Thymus (tissue), 11 donors: ENCODE results near the gene SPATS2. TPM values are rescaled to one million over a fixed set of nuclear protein-coding genes. Genes with fewer than 3 reads are reported as not detected.
"Not testable (repeated sequence)": the region's sequence is repeated elsewhere in the genome, so short reads cannot be mapped to it uniquely, and the experiment has no call there.

Source experiments
- DNase-seq, 9 donors: peaks; one replicate each; pipeline ENCODE4 v3.0.0-alpha.2; 2013; ENCODE audit warnings: low spot score in 9 of 9, low read depth in 6 of 9, missing footprints in 1 of 9
- H3K27ac ChIP-seq, 2 donors: one replicate each; pipeline ENCODE4 v1.5.1; 2013; ENCODE audit warnings: control low read depth in 1 of 2, low read depth in 1 of 2, low read length in 1 of 2, mild to moderate bottlenecking in 1 of 2, moderate library complexity in 1 of 2
- H3K27me3 ChIP-seq, 2 donors: one replicate each; pipeline ENCODE4 v1.5.1; 2013; ENCODE audit warnings: low read length in 1 of 2; ENCODE audit not compliant: control insufficient read depth in 2 of 2, insufficient read depth in 1 of 2
- H3K36me3 ChIP-seq, 2 donors: one replicate each; pipeline ENCODE4 v1.5.1; 2013; ENCODE audit warnings: low read length in 1 of 2, mild to moderate bottlenecking in 1 of 2, moderate library complexity in 1 of 2; ENCODE audit not compliant: control insufficient read depth in 2 of 2, insufficient read depth in 2 of 2
- H3K4me1 ChIP-seq, 2 donors: one replicate each; pipeline ENCODE4 v1.5.1; 2013; ENCODE audit warnings: low read length in 2 of 2; ENCODE audit not compliant: control insufficient read depth in 2 of 2, insufficient read depth in 2 of 2
- H3K4me3 ChIP-seq, 2 donors: one replicate each; pipeline ENCODE4 v1.5.1; 2013; ENCODE audit warnings: low read length in 2 of 2, control low read depth in 1 of 2, mild to moderate bottlenecking in 1 of 2
- H3K9me3 ChIP-seq, 2 donors: one replicate each; pipeline ENCODE4 v1.5.1; 2013; ENCODE audit warnings: low read length in 1 of 2, mild to moderate bottlenecking in 1 of 2; ENCODE audit not compliant: control insufficient read depth in 2 of 2, insufficient read depth in 1 of 2
- WGBS: extraction: QIAGEN DNeasy Blood & Tissue Kit; methylation state at CpG from one replicate; pipeline ENCODE4 v1.1.7; 2013; 5-methylcytosine and 5-hydroxymethylcytosine counted together
- polyA plus RNA-seq: library from polyadenylated mRNA; stranded (reverse); fragments of 200-250 nt; gene quantifications from one replicate; pipeline ENCODE4 v1.2.3, GENCODE V29; 2013
- total RNA-seq: library from RNA; stranded (reverse); fragments of 120-200 nt; gene quantifications from one replicate; pipeline ENCODE4 v1.2.4, GENCODE V29; 2013
- donor health status: healthy.

Gene SPATS2
- total and polyA plus RNA-seq, 2 donors: 14.2 to 15.3 TPM

- peaks cover 4 to 19% of the 10 kb centered on the region in 2 donors for H3K4me1 ChIP-seq
- WGBS: 60% methylated on average over 6 of the region's 6 CpGs
- no peaks in the 10 kb centered on the region for H3K27me3 ChIP-seq
- no peaks in the 10 kb centered on the region for H3K9me3 ChIP-seq
- DNase-seq: peak in 1 of 9 donors; percentile 37
- H3K36me3 ChIP-seq: no peaks in the 10 kb centered on the region
- no peak overlapping the region for H3K4me3 ChIP-seq
- peak overlapping the region in 1 of 2 donors; percentile 36 for H3K27ac ChIP-seq
Observed at GRCh38 chr12:49369411-49370145, 2.3 kb downstream of the SPATS2 start.

GRCh38 chr12:49370539-49370938 is 3.3 kb downstream of the SPATS2 start:
- peaks cover 4 to 18% of the 10 kb centered on the region in 2 donors for H3K4me1 ChIP-seq
- no peak overlapping the region for H3K4me3 ChIP-seq
- H3K9me3 ChIP-seq: no peaks in the 10 kb centered on the region
- 98% methylated on average over 6 of the region's 6 CpGs for WGBS
- no peaks in the 10 kb centered on the region for H3K27me3 ChIP-seq
- H3K27ac ChIP-seq: no peak overlapping the region
- no peak for DNase-seq
- H3K36me3 ChIP-seq: no peaks in the 10 kb centered on the region

- no peak overlapping the region for H3K4me3 ChIP-seq
- H3K36me3 ChIP-seq: no peaks in the 10 kb centered on the region
- 89% methylated on average over 1 of the region's 1 CpG for WGBS
- no peaks in the 10 kb centered on the region for H3K4me1 ChIP-seq
- no peak overlapping the region for H3K27ac ChIP-seq
- DNase-seq: no peak
- H3K9me3 ChIP-seq: no peaks in the 10 kb centered on the region
- no peaks in the 10 kb centered on the region for H3K27me3 ChIP-seq
Observed at GRCh38 chr12:49375406-49375805, 8.1 kb downstream of the SPATS2 start.

GRCh38 chr12:49377386-49377785 is 10.1 kb downstream of the SPATS2 start:
- DNase-seq: no peak
- no peaks in the 10 kb centered on the region for H3K27me3 ChIP-seq
- no peak overlapping the region for H3K4me3 ChIP-seq
- no peaks in the 10 kb centered on the region for H3K9me3 ChIP-seq
- 97% methylated on average over 2 of the region's 2 CpGs for WGBS
- no peak overlapping the region for H3K27ac ChIP-seq
- H3K4me1 ChIP-seq: no peaks in the 10 kb centered on the region
- no peaks in the 10 kb centered on the region for H3K36me3 ChIP-seq

- not testable (repeated sequence) for H3K27ac ChIP-seq, H3K4me1 ChIP-seq, H3K9me3 ChIP-seq, H3K27me3 ChIP-seq, H3K4me3 ChIP-seq, H3K36me3 ChIP-seq, DNase-seq
- 86% methylated on average over 9 of the region's 9 CpGs for WGBS
Observed at GRCh38 chr12:49380184-49380583, 12.9 kb downstream of the SPATS2 start.

- no peak overlapping the region for H3K27ac ChIP-seq
- peaks cover 0 to 4% of the 10 kb centered on the region in 2 donors for H3K4me1 ChIP-seq
- H3K27me3 ChIP-seq: no peaks in the 10 kb centered on the region
- H3K9me3 ChIP-seq: peaks cover 0 to 3% of the 10 kb centered on the region in 2 donors
- no peak overlapping the region for H3K4me3 ChIP-seq
- DNase-seq: peak in 3 of 9 donors; percentile 33 to 70 (median 37)
- WGBS: 57% methylated on average over 18 of the region's 18 CpGs
- H3K36me3 ChIP-seq: no peaks in the 10 kb centered on the region
Observed at GRCh38 chr12:49388682-49389386, 21.6 kb downstream of the SPATS2 start.

GRCh38 chr12:49389387-49389703 is 22.1 kb downstream of the SPATS2 start:
- Histone ChIP-seq H3K27ac (no peak overlapping the region), H3K4me1 (peaks cover 0 to 4% of the 10 kb centered on the region in 2 donors), H3K27me3 (no peaks in the 10 kb centered on the region), H3K9me3 (peaks cover 0 to 3% of the 10 kb centered on the region in 2 donors), H3K4me3 (no peak overlapping the region), H3K36me3 (no peaks in the 10 kb centered on the region)
- WGBS: 70% methylated on average over 13 of the region's 13 CpGs
- no peak for DNase-seq

- Histone ChIP-seq H3K27ac (no peak overlapping the region), H3K4me3 (no peak overlapping the region), H3K36me3 (no peaks in the 10 kb centered on the region), H3K4me1 (no peaks in the 10 kb centered on the region), H3K27me3 (no peaks in the 10 kb centered on the region), H3K9me3 (no peaks in the 10 kb centered on the region)
- 97% methylated on average over 1 of the region's 1 CpG for WGBS
- no peak for DNase-seq
Observed at GRCh38 chr12:49397000-49397399, 29.7 kb downstream of the SPATS2 start.

- no peak overlapping the region for H3K27ac ChIP-seq
- 97% methylated on average over 1 of the region's 1 CpG for WGBS
- no peaks in the 10 kb centered on the region for H3K27me3 ChIP-seq
- H3K4me1 ChIP-seq: peaks cover 3 to 12% of the 10 kb centered on the region in 2 donors
- no peak for DNase-seq
- no peak overlapping the region for H3K4me3 ChIP-seq
- H3K9me3 ChIP-seq: no peaks in the 10 kb centered on the region
- no peaks in the 10 kb centered on the region for H3K36me3 ChIP-seq
Observed at GRCh38 chr12:49400304-49400703, 33.0 kb downstream of the SPATS2 start.
